HG03342 (cell line): Measurements from ENCODE around the gene GDPD3.

ENCODE experiments used
- ATAC-seq: cut with Tn5 transposase; IDR thresholded peaks from one replicate; pipeline ENCODE4 v1.9.1; 2021; ENCODE audit warnings: mild to moderate bottlenecking, moderate library complexity; ENCODE audit not compliant: unreplicated experiment

GDPD3 gene

DNA sequence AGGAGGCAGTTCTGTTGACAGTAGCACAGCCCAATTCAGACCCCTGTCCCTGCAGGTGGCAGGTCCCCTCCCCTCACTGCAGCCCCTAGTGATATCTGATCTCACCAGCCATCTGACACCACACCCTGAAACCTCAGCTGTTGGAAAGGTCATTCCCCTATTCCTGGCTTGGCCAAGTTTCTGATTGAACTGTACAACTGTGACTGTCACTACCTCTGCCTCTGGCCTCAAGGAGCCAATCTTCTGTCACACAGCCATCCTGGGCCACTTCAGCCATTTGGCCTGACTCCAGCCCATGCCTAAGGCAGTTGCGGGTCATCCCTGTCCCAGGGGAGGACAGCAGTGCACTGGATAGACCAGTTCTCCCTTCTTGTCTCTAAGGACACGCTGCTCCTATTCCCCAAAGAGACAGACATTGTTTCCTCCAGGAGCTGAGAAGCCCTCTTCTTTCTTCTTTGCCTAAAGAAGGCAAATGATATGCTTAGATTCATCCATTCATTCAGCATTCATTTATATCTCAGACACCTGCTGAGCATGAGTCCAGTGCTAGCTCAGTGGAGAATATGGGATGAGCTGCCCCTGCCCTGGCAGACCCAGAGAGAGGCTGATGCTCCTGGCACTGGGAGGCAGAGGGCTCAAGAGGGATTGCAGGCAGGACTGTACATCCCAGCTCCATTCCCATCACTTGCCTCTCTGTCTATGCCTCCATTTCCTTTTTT is 52.3 kb downstream of the GDPD3 start:
- no peak for ATAC-seq

DNA sequence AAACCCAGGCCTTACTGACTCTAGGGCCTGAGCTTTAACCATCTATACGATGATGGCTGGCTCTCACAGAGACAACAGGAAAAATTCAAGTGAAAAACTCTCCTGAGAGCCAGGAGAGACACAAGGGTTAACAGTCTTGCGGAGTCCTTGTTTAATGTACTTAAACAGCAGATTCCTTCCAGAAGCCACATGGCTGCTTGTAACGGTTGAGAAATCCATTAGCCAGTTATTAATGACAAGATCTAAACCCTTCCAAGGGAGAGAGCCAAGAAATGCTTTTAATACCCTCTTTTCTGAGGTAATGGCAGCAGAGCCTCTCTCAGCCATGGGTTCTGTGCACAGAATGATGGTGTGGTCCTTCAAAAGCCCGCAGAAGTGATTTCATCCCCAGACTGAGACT is 53.0 kb downstream of the GDPD3 start:
- ATAC-seq: no peak

DNA sequence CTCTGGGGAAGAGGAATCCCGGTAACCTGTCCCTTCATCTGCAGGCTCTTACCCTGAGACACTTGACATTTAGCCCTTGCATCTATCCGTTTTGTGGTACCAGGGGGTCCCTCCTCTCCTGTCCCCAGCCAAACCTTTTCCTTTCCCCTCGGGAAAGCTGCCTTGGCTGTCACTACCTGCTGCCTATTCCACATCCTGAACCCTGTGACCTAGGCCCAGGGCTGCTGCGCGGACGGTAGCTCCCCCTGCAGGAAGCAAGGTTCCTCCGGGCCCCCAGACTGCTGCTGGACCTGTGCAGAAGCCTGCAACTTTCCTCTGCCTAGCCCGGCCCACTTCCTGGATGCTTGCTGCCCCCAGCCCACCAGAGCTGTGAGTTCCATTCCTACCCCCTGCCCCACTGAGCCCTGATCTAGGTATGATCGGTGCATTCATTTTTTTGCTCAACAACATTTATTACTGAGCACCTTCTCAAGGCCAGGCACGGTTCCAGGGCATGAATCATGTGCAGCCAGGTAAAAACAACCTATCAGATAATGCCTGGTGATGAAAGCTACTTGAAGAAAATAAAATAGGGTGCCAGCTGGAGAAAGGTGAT is 58.3 kb downstream of the GDPD3 start:
- no peak for ATAC-seq
